Erythroblast (primary cell): ENCODE results near the gene NSFL1C.

Experiments
- GATA1 ChIP-seq: IDR thresholded peaks from 2 replicates; pipeline ENCODE4 v1.6.1; 2011; ENCODE audit warnings: low read depth, mild to moderate bottlenecking, control low read depth, low read length, moderate library complexity
- POLR2A ChIP-seq: IDR thresholded peaks from 2 replicates; pipeline ENCODE4 v1.6.1; 2011; ENCODE audit warnings: mild to moderate bottlenecking, low read length

- TF ChIP-seq POLR2A = no peak
- no peak for TF ChIP-seq GATA1
These were observed 35.5 kb downstream of the NSFL1C start for GRCh38 chr20:1431158-1431557.
